GM19043 (cell line): ENCODE data around the gene ARHGEF17.
A peak's percentile ranks its signal among the peaks of the same experiment; 100 is the strongest.

Experiments
- ATAC-seq: cut with Tn5 transposase; IDR thresholded peaks from one replicate; pipeline ENCODE4 v1.9.1; 2021; ENCODE audit warnings: low read depth; ENCODE audit not compliant: unreplicated experiment

Gene ARHGEF17

DNA sequence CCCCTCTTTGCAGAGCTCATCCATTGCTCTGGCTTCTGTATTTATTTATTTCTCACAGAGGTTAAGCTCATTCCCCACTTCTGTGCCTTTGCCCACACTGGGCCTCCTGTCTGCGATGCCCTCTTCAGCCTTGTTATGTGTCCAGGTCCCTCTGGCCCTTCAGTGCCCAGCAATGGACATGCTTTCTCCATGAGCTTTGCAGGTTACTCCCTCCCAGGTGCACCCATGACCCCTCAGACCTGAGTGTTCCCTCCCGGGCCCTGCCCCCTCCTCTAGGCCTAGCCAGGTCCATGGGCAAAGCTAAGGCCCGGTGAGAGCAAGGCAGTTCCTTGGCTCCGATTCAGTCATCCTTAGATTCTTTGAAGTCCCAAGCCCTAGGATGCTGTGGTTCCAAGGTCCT is 17.5 kb upstream of the ARHGEF17 start:
- ATAC-seq = no peak

DNA sequence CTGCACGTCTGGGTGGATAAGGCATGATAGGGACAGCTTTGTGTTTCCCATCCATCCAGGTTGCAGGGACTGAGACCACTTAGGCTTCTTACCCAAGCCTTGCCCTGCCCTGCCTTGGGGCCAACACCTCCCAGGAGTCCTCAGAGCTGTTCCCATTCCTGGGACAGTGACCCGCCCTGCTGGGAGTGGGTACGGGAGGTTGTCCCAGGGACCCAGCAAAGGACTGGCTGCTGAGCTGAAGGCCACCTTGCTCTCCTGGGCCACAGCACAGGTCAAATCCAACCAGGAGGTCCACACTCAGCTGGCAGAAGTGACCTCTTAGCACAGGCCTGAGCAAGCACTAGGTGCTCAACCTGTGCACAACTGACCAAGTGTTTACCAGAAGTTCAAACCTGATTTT is 16.9 kb upstream of the ARHGEF17 start:
- no peak for ATAC-seq

DNA sequence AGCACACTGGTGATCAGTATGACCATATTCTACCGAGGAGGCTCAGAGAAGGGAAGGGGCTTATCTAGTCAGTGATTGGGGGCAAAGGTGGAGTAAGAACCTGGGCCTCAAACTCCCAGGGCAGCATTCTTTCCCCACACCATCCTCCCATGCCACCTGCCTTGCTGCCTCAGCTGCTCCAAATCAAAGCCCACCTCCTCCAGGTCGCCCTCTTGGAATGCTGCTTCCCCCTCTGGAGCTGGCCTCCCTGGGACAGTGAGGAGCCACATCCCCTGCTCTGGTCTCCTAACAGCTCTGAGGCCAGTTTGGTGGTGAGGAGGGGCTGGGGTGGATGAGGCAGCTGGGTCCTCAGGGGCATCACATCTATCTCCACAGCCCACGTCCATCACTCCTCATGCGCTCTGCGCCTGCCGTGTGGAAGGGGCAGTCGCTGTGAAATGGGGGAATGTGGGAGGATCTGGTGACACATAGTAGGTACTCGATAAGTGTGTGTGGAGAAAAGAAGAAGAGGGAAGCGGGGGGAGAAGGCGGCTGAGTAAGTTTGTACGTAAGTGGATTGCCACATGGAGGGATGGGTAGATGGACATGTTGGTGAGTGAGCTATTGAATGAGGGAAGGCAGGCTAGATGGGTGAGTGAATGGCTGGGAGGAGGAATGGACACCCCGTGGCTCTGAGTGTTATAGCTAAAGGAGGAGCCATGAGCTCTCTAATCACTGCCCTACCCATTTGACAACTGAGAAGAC is 16.1 kb upstream of the ARHGEF17 start:
- no peak for ATAC-seq

DNA sequence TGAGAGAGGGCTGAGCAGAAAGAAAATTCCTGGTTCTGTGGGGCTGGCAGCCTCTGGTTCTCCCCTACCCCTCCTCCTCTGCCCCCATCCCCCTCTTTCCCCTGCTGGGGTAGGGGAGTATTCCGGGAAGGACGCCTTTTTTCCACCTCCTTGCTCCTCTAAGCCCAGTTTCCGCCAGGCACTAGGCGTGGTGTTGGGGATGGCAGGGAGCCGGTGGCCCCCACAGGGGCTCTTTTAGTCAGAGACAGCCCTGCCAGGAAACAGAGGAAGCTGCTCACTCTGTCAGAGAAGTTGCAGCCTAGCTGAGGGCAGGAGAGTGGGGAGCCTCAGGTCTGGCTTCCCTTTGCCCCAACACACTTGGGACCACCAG is 15.6 kb upstream of the ARHGEF17 start:
- ATAC-seq = no peak

DNA sequence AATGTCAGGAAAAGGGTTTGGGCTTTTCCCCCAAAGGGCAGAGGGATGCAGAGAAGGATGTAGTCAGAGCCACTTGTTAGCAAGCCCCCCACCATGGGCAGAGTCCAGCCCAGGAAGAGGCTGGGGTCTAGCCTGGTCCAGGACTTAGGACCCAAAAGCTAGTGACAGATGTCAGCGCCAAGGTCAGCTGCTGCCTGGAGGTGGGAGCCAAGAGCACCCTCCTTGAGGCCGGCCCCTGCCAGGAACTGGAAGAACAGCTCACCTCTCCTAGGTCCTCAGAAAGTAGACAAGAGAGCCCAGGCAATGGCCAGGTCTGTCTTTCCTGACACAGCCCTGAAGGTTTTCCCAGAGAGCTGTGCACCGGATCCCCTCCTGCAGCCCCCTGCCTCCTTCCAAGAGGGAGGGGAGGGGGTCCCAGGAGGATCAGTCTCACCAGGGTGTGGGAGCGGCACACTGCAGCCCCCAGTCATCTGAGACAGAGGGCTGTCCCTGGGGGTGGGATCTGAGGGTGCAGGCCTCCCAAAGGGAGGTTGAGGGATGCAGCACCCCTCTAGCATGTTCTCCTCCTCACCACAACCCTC is 14.6 kb upstream of the ARHGEF17 start:
- no peak for ATAC-seq

DNA sequence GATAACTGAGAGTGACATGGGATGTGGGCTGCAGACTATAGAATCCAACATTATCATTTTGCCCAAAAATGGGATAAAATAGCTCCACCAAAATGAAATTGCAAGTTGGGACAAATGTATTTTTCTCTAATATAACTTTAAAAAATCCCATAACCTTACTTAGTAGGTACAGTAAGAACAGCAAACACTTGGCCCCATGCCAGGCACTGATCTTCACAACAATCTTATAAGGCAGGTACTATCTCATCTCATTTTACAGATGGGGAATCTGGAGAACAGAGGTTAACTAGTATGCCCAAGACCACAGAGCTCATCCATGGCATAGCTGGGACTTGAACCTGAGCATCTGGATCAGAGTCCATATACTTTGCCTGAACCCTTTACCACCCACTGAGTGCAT is 13.5 kb upstream of the ARHGEF17 start:
- no peak for ATAC-seq

DNA sequence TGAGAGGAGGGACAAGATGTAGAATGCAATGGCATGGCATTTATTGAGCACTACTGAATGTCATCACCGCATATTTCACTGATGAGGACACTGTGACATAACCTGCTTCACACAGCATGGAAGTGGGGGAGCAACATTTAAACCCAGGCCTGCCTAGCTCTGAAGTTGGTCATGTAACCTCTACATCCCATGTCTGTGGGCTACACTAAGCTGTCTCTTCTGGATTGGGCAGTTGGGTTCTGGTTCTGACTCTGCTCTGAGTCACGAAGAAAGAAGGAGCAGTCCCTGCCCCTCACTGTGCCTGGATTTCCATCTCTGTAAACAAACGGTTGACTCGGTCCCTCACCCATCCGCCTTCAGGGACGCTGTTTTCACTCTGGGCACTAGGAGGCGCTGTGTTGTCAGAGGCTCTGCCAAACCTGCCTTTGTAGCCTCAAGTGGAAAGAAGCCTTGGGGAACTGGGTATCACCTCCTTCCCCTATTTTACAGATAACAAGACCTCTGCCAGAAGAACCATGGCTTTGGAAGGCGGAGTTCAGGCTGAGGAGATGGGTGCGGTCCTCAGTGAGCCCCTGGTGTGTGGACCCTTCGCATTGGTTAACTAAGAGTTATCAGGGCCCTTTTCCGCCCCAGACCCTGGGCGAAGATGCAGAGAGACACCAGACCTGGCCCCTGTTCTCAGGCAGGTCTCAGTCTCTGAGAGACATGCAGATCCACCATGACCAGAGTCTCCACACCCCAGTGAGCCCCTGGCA is 12.7 kb upstream of the ARHGEF17 start:
- no peak for ATAC-seq

DNA sequence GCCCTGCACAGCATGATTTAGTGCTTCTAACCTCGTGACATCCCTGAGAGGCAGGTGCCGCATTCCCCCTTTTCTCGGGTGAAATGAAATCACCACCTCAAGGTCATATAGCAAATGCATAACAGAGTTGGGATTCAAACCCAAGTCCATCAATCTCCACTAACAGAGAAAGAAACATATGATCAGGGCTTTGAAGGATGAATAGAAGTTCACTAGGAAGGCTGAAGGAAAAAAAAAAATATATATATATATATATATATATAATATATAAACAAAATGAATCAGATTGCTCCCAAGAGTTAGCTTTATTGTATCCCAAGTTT is 12.1 kb upstream of the ARHGEF17 start:
- no peak for ATAC-seq

DNA sequence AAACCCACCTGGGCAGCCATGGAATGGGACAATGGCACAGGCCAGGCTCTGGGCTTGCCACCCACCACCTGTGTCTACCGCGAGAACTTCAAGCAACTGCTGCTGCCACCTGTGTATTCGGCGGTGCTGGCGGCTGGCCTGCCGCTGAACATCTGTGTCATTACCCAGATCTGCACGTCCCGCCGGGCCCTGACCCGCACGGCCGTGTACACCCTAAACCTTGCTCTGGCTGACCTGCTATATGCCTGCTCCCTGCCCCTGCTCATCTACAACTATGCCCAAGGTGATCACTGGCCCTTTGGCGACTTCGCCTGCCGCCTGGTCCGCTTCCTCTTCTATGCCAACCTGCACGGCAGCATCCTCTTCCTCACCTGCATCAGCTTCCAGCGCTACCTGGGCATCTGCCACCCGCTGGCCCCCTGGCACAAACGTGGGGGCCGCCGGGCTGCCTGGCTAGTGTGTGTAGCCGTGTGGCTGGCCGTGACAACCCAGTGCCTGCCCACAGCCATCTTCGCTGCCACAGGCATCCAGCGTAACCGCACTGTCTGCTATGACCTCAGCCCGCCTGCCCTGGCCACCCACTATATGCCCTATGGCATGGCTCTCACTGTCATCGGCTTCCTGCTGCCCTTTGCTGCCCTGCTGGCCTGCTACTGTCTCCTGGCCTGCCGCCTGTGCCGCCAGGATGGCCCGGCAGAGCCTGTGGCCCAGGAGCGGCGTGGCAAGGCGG is 11.4 kb upstream of the ARHGEF17 start:
- no peak for ATAC-seq

DNA sequence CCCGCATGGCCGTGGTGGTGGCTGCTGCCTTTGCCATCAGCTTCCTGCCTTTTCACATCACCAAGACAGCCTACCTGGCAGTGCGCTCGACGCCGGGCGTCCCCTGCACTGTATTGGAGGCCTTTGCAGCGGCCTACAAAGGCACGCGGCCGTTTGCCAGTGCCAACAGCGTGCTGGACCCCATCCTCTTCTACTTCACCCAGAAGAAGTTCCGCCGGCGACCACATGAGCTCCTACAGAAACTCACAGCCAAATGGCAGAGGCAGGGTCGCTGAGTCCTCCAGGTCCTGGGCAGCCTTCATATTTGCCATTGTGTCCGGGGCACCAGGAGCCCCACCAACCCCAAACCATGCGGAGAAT is 10.9 kb upstream of the ARHGEF17 start:
- no peak for ATAC-seq

DNA sequence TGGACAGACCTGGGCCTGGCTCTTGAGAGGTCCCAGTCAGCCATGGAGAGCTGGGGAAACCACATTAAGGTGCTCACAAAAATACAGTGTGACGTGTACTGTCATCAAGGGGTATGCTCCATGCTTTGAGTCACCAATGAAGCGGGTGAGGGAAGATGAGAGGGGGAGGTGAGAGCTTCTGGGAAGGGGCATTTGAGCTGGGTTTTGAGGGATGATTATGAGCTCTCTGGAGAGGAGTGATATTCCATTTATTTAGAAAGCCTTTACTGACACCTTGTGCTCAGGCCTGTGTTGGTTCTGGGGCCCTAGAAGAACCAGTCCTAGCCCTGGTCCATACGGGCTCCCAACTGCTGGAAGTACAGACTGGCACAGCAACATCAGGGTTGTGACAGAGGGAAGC is 10.4 kb upstream of the ARHGEF17 start:
- ATAC-seq = no peak

DNA sequence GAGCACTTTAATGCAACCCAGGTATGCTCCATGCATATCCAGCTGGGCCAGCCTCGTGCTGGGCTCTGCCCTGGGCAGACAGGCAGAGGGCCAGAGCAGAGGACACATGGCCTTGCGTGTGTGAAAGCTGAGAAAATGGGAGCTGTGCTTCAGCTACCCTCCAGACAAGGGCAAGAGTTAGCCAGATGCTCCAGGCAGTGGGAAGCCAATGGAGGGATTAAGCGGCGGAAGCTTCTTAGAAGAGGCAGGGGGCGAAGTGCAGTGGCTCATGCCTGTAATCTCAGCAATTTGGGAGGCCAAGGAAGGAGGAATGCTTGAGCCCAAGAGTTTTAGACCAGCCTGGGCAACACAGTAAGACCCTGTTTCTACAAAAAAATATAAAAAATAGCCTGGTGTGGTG is 9.8 kb upstream of the ARHGEF17 start:
- ATAC-seq = no peak

DNA sequence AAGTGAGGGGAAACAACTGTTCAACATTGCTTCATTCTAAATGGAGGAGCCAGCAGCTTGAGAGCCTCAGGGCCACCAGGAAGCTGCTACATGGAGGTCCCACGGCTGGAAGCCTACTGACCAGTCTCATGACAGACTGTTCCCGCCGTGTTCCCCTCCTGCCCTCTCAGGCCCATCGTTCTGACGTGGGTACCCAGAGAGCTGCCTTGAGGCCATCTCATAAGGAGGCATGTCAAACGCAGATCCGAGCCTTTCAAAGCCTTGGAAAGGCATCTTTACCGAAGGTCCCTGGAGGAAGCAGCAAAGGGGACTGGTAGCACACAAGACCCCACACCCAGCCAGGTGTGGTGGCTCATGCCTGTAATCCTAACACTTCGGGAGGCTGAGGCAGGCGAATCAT is 8.3 kb upstream of the ARHGEF17 start:
- ATAC-seq = no peak

DNA sequence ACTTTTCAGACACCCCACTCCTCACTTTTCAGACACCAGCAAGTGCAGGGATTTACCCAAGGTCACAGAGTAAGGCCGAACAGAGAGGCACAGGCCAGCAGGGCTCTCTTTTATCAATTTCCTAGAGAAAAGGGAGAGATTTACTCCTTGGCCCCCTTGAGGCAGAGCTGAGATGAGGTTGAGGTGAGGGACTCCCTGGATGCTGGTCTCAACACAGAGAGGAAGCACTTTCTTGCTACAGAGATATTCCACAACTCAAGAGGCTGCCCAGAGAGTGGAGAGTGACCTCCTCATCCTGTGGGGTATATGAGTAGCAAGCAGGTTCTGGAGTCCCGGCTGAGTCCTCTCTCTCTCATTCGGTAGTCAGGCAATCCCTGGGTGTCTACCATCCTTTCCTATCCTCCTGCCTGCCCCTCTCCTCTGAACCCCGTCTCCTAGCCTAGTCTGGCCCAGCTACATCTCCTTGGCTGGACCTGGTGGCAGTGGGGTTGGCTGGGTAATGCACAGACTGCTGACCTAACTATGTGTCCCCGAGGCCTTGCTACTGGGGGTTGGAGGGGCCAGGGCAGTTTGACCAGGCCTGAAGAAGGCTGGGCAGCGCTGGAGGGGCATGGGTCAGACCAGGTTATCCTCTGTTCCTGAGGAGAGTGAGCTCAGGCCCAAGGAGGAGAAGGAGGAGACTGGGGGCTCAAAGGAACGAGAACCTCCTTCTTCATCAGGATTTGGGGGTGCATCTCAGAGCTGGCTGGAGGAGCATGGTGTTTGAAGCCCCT is 1.8 kb upstream of the ARHGEF17 start:
- no peak for ATAC-seq

DNA sequence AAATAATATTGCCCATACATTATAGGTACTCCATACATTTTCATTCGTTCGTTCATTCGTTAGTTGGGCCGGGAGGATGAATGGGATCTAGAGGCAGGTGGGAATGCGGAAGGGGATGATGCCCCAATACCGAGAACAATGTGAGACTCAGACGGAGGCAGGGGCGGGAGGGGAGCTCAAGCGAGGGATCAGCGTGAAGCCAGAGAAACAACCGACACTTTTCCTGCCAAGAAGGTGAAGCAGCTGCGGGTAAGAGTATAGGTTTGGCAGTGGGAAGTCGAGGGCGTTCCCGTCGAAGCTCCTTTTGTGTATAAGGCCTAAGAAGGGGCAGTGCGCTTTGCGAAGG is 1.1 kb upstream of the ARHGEF17 start:
- no peak for ATAC-seq

DNA sequence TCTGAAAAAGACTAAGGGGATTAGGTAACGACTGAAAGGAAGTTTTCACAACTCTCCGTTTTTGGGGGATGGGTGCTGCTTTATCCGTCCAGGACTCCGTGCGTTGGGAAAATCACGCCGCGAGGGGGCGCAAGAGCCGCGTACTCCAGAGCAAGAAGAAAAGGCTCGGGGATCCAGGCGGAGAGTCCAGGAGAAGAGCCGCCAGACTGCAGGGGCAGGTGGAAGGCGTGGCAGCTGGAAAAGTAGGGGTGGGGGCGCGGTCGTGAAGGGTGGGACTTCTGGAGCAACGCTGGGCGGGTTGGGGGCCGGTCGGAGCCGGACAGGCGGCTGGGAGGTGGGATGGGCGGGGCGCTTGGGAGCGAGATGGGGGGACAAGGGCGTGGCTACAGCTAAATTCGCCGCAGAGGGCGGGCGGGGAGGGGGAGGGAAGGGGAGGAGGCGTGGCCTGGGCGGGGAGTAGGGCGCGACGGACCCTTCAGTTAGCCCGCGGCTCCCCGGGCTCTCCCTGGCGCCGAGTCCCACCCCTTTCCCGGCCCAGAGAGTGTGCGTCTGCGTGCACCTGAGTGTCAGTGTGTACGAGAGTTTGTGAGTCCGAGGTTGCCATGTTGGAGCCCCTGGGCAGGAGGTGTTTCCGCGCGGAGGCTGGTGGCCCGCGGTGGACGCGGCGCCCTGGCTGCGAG is 613 bp upstream of the ARHGEF17 start:
- ATAC-seq = peak; percentile 49

DNA sequence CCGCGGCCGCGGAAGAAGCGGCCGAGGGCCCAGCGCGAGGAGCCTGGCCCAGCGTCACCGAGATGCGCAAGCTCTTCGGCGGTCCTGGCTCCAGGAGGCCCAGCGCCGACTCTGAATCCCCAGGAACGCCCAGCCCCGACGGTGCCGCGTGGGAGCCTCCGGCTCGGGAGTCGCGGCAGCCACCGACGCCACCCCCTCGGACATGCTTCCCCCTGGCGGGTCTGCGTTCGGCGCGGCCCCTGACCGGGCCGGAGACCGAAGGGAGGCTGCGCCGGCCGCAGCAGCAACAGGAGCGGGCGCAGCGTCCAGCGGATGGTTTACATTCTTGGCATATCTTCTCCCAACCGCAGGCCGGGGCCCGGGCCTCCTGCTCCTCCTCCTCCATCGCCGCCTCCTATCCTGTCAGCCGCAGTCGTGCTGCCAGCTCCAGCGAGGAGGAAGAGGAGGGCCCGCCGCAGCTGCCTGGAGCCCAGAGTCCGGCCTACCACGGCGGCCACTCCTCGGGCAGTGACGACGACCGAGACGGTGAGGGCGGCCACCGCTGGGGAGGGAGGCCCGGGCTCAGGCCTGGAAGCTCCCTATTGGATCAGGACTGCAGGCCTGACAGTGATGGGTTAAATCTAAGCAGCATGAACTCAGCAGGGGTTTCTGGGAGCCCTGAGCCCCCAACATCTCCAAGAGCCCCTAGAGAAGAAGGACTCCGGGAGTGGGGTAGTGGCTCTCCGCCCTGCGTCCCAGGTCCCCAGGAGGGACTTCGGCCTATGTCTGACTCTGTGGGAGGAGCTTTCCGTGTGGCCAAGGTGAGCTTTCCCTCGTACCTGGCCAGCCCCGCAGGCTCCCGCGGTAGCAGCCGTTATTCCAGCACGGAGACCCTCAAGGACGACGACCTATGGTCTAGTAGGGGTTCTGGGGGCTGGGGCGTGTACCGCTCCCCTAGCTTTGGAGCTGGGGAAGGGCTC is 1.2 kb downstream of the ARHGEF17 start:
- ATAC-seq = no peak

DNA sequence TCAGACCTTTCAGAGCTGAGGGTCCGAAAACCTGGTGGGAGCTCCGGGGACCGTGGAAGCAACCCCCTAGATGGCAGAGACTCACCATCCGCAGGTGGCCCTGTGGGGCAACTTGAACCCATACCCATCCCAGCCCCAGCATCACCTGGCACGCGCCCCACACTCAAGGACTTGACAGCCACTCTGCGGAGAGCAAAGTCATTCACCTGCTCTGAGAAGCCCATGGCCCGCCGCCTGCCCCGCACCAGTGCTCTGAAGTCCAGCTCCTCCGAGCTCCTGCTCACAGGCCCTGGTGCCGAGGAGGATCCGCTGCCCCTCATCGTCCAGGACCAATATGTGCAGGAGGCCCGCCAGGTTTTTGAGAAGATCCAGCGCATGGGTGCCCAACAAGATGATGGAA is 2.0 kb downstream of the ARHGEF17 start:
- ATAC-seq = no peak

DNA sequence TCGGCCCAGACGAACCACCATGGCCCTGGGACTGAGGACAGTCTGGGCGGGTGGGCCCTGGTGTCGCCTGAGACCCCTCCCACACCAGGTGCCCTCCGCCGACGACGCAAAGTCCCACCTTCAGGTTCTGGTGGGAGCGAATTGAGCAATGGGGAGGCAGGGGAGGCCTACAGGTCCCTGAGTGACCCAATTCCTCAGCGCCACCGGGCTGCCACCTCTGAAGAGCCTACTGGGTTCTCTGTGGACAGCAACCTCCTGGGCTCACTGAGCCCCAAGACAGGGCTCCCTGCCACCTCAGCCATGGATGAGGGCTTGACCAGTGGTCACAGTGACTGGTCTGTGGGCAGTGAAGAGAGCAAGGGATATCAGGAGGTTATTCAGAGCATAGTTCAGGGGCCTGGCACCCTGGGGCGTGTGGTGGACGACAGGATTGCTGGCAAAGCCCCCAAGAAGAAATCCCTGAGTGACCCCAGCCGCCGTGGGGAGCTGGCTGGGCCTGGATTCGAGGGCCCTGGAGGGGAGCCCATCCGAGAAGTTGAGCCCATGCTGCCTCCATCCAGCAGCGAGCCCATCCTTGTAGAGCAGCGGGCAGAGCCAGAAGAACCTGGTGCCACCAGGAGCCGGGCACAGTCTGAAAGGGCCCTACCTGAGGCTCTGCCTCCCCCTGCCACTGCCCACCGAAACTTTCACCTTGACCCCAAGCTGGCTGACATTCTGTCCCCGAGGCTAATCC is 2.8 kb downstream of the ARHGEF17 start:
- no peak for ATAC-seq
